Mucosa of descending colon (tissue), 3 donors: Measurements from ENCODE around the gene ULK2. TPM values are rescaled to one million over a fixed set of nuclear protein-coding genes. Genes with fewer than 3 reads are reported as not detected.

Experiments
- ATAC-seq: fragments of 200-7000 bp; cut with Tn5 transposase; one replicate; pipeline ENCODE4 v1.9.1; 2020; ENCODE audit warnings: mild to moderate bottlenecking, moderate library complexity
- DNase-seq, 3 donors: peaks; one replicate each; pipeline ENCODE4 v3.0.0-alpha.2; 2020
- H3K36me3 ChIP-seq: fragments of 200-600 bp; one replicate; pipeline ENCODE4 v1.8.0; 2021; ENCODE audit warnings: low read depth, mild to moderate bottlenecking
- H3K4me1 ChIP-seq: fragments of 200-600 bp; one replicate; pipeline ENCODE4 v1.8.0; 2021; ENCODE audit warnings: low read depth, mild to moderate bottlenecking
- H3K4me3 ChIP-seq: fragments of 200-600 bp; one replicate; pipeline ENCODE4 v1.8.0; 2021; ENCODE audit warnings: mild to moderate bottlenecking
- H3K9me3 ChIP-seq: fragments of 200-600 bp; one replicate; pipeline ENCODE4 v1.8.0; 2021; ENCODE audit warnings: mild to moderate bottlenecking
- CTCF ChIP-seq: fragments of 200-600 bp; IDR thresholded peaks from one replicate; pipeline ENCODE4 v1.8.0; 2022; ENCODE audit warnings: antibody characterized with exemption, mild to moderate bottlenecking
- intact Hi-C, 2 donors: fragments of 100-400 bp; cut with DNase I in 1 of 2; cut with micrococcal nuclease in 1 of 2; formaldehyde crosslinking; loops; one replicate each; pipeline versions ENCODE4 v1.11.0 to v1.11.1; 2022; cut with DNase I, micrococcal nuclease
- total RNA-seq, 3 donors: library from RNA; stranded (reverse); fragmentation: NEBNext Ultra II Directional in 2 of 3; extraction: Animal tissue kit (Norgen Biotek cat#: 25700) in 2 of 3; gene quantifications; one replicate each; pipeline versions ENCODE4 v1.2.1 to v1.2.4, GENCODE V29; 2021 to 2023
- donor health status: DM: no; HTN: no; CAD: no; lungs with moderate emphysema.
- donor health status: DM: no; HTN: no; CAD: no.
- donor health status: DM: no; HTN: yes; CAD: no.

Gene ULK2
- total RNA-seq, 3 donors from 2014 or later = 6.7 to 29.8 (median 8.5) TPM

- intact Hi-C loops = no loop called here
- ATAC-seq (peak; percentile 76), DNase-seq (peak; percentile 60 to 66 (median 61))
- no peaks in the 10 kb centered on the region for H3K9me3 ChIP-seq
- no peak for TF ChIP-seq CTCF
- no peaks in the 10 kb centered on the region for H3K36me3 ChIP-seq
- H3K4me3 ChIP-seq = no peak overlapping the region
- H3K4me1 ChIP-seq = peaks cover 7% of the 10 kb centered on the region
Observed at GRCh38 chr17:19753661-19754463, 113.9 kb downstream of the ULK2 start.

GRCh38 chr17:19753051-19753509, 114.7 kb downstream of the ULK2 start:
- no peaks in the 10 kb centered on the region for H3K36me3 ChIP-seq
- DNase-seq (peak; percentile 53 to 82 (median 74)), ATAC-seq (peak; percentile 92)
- TF ChIP-seq CTCF = no peak
- no peak overlapping the region for H3K4me3 ChIP-seq
- intact Hi-C loops = no loop called here
- no peaks in the 10 kb centered on the region for H3K9me3 ChIP-seq
- peaks cover 15% of the 10 kb centered on the region for H3K4me1 ChIP-seq

GRCh38 chr17:19752216-19753050, 115.3 kb downstream of the ULK2 start:
- Histone ChIP-seq H3K4me3 (no peak overlapping the region), H3K9me3 (no peaks in the 10 kb centered on the region), H3K36me3 (no peaks in the 10 kb centered on the region), H3K4me1 (peaks cover 16% of the 10 kb centered on the region)
- intact Hi-C loops = no loop called here
- ATAC-seq (no peak), DNase-seq (no peak)
- TF ChIP-seq CTCF = no peak

- no peak for TF ChIP-seq CTCF
- H3K36me3 ChIP-seq = no peaks in the 10 kb centered on the region
- H3K4me1 ChIP-seq = peaks cover 19% of the 10 kb centered on the region
- intact Hi-C loops = no loop called here
- no peaks in the 10 kb centered on the region for H3K9me3 ChIP-seq
- no peak overlapping the region for H3K4me3 ChIP-seq
- no peak for ATAC-seq
- DNase-seq = no peak
Observed at GRCh38 chr17:19750835-19751234, 116.9 kb downstream of the ULK2 start.

DNA sequence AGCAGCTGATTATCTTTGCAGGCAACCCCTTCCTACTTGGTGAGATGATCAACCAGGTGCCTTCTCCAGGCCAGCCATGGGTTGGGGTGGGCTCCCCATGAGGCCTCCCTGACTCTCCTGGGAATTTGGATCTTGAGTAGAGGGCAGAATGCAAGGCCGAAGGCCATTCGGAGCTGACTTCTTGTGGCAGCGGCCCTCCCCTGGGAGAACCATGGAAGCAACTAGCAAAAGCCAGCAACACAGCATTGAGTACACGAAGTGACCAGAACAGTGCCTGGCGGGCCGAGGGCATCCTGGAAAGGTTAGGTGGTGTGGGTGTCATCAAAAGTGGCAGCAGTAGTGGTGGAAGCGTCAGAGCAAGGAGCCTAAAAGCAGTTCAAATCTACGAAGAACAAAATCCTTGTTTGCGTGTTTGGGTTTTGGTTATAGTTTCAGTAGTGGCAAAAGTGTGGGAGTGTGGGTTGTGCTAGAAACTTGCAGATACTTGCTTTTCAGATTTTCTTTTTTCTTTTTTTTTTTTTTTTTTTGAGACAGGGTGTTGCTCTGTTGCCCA, 117.6 kb downstream of the ULK2 start:
- H3K36me3 ChIP-seq = no peaks in the 10 kb centered on the region
- DNase-seq (no peak), ATAC-seq (no peak)
- H3K4me3 ChIP-seq = no peak overlapping the region
- intact Hi-C loops = no loop called here
- H3K4me1 ChIP-seq = peaks cover 23% of the 10 kb centered on the region
- H3K9me3 ChIP-seq = no peaks in the 10 kb centered on the region
- TF ChIP-seq CTCF = no peak
